GM12878 (cell line): Measurements from ENCODE around the gene CELSR1. TPM values are rescaled to one million over a fixed set of nuclear protein-coding genes. Genes with fewer than 3 reads are reported as not detected.

Source experiments
- ATAC-seq: fragments of 200-7000 bp; cut with Tn5 transposase; 3 replicates; pipeline ENCODE4 v1.9.1; 2020; ENCODE audit warnings: mild to moderate bottlenecking, moderate library complexity
- BruUV-seq: library from RNA; stranded (reverse); fragments of 400-500 nt; replicated peaks from 2 replicates; lab custom pipeline; 2021; lab: Mats Ljungman, UMichigan
- CTCF ChIA-PET: fragments of 300-600 bp; sonication (Branson Sonifier 250); formaldehyde crosslinking; extraction: SDS; loops from one replicate; lab custom pipeline; 2021; ENCODE audit warnings: inconsistent platforms; lab: Yijun Ruan, JAX
- POLR2A ChIA-PET: fragments of 350-600 bp; formaldehyde crosslinking; extraction: SDS; loops from one replicate; lab custom pipeline; 2021; ENCODE audit warnings: inconsistent platforms; lab: Charles Lee
- RAD21 ChIA-PET: fragments of 300-600 bp; sonication (Branson Sonifier 250); formaldehyde crosslinking; loops from one replicate; lab custom pipeline; 2023; ENCODE audit warnings: antibody characterized with exemption; ENCODE audit not compliant: unreplicated experiment; lab: Charles Lee
- SMC1A ChIA-PET: fragments of 300-600 bp; sonication (Branson Sonifier 250); formaldehyde crosslinking; loops from one replicate; lab custom pipeline; 2023; ENCODE audit not compliant: unreplicated experiment, uncharacterized antibody; lab: Charles Lee
- DNase-seq: peaks from one replicate; pipeline ENCODE4 v3.0.0-alpha.2; 2011; ENCODE audit warnings: low read depth, low spot score
- FAIRE-seq: peaks from 3 replicates; lab custom pipeline; 2011; peaks lifted over from hg19 to GRCh38; lab: Jason Lieb, UNC
- H2AFZ ChIP-seq: 2 replicates; pipeline ENCODE4 v1.6.0; 2011; ENCODE audit warnings: low read depth, low read length, control low read depth; ENCODE audit not compliant: control insufficient read depth
- H3K27ac ChIP-seq: 2 replicates; pipeline ENCODE4 v1.5.1; 2011; ENCODE audit warnings: control low read depth; ENCODE audit not compliant: control insufficient read depth, insufficient read depth
- H3K27me3 ChIP-seq, 2 experiments: replicated peaks in 1 of 2; 2 replicates each; pipeline versions ENCODE4 v1.6.0 to v1.6.1; 2011; ENCODE audit warnings: low read length in 1 of 2; ENCODE audit not compliant: control insufficient read depth in 2 of 2, insufficient read depth in 2 of 2
- H3K36me3 ChIP-seq, 2 experiments: 2 replicates each; pipeline ENCODE4 v1.5.1; 2011; ENCODE audit warnings: low read length in 1 of 2; ENCODE audit not compliant: control insufficient read depth in 2 of 2, insufficient read depth in 2 of 2
- H3K4me1 ChIP-seq: 2 replicates; pipeline ENCODE4 v1.6.1; 2011; ENCODE audit warnings: mild to moderate bottlenecking, low read length, moderate library complexity, mixed read lengths; ENCODE audit not compliant: control insufficient read depth, insufficient read depth
- H3K4me2 ChIP-seq: 2 replicates; pipeline ENCODE4 v1.6.0; 2011; ENCODE audit warnings: control low read depth; ENCODE audit not compliant: control insufficient read depth, insufficient read depth
- H3K4me3 ChIP-seq: fragments of 200-600 bp; sonication (generic); 2 replicates; pipeline ENCODE4 v1.5.1; 2016
- H3K79me2 ChIP-seq: 2 replicates; pipeline ENCODE4 v1.6.0; 2011; ENCODE audit warnings: low read length; ENCODE audit not compliant: control insufficient read depth, insufficient read depth
- H3K9ac ChIP-seq: 2 replicates; pipeline ENCODE4 v1.8.0; 2011; ENCODE audit warnings: low read length, control low read depth, mixed read lengths; ENCODE audit not compliant: control insufficient read depth, insufficient read depth
- H3K9me3 ChIP-seq: replicated peaks from 3 replicates; pipeline ENCODE4 v1.5.1; 2011; ENCODE audit warnings: mild to moderate bottlenecking, low read length; ENCODE audit not compliant: control insufficient read depth, insufficient read depth
- H4K20me1 ChIP-seq: 2 replicates; pipeline ENCODE4 v1.6.0; 2011; ENCODE audit not compliant: control insufficient read depth, insufficient read depth
- LARP7 ChIP-seq: fragments of 450-650 bp; IDR thresholded peaks from 2 replicates; pipeline ENCODE4 v1.6.1; 2017; ENCODE audit warnings: mild to moderate bottlenecking
- MEF2A ChIP-seq: IDR thresholded peaks from 2 replicates; pipeline ENCODE4 v1.6.1; 2011; ENCODE audit warnings: low read depth, mild to moderate bottlenecking, low read length, moderate library complexity; ENCODE audit not compliant: insufficient read depth
- SMARCA5 ChIP-seq: fragments of 450-650 bp; IDR thresholded peaks from 2 replicates; pipeline ENCODE4 v1.6.1; 2017; ENCODE audit warnings: mild to moderate bottlenecking
- WRNIP1 ChIP-seq: IDR thresholded peaks from 2 replicates; pipeline ENCODE4 v1.6.1; 2011; ENCODE audit warnings: low read depth, low read length, improper control_type of control experiment, borderline replicate concordance
- WGBS: methylation state at CpG from one replicate; pipeline ENCODE4 v1.1.6; 2016; ENCODE audit warnings: low lambda C conversion rate; ENCODE audit not compliant: insufficient replicate concordance, insufficient coverage; ENCODE audit errors: missing lambda C conversion rate; 5-methylcytosine and 5-hydroxymethylcytosine counted together
- in situ Hi-C: fragments of 300-500 bp; cut with MboI; formaldehyde crosslinking; loops from 9 replicates; pipeline ENCODE4 v1.14.3; 2018; ENCODE audit warnings: mixed read lengths
- intact Hi-C: fragments of 100-400 bp; cut with micrococcal nuclease; formaldehyde crosslinking; loops from one replicate; pipeline ENCODE4 v1.14.2; 2022; ENCODE audit not compliant: unreplicated experiment
- polyA plus RNA-seq, 11 experiments: library from polyadenylated mRNA; depleted of rRNA in 4 of 11; unstranded in 6 of 11; stranded (reverse) in 5 of 11; fragments of >200 nt; fragmentation: Nextera tagmentation in 4 of 11; fragmentation: Illumina TruSeq in 1 of 11; extraction: Ambion mirVana in 4 of 11; extraction: Trizol in 1 of 11; gene quantifications; 1 replicate in 1 of 11; 2 replicates in 10 of 11; pipeline versions ENCODE4 v1.2.1 to v1.2.3, GENCODE V29; 2011 to 2016; ENCODE audit warnings: inconsistent platforms in 2 of 11, missing spikeins in 2 of 11, low read depth in 1 of 11
- total RNA-seq, 4 experiments: library from RNA; depleted of rRNA in 3 of 4; stranded (reverse); fragments of >200 nt in 3 of 4; fragmentation: Illumina TruSeq in 1 of 4; extraction: Trizol in 1 of 4; gene quantifications; 2 replicates each; pipeline versions ENCODE4 v1.2.1 to v1.2.3, GENCODE V29; 2013 to 2021
- TF ChIP-seq, protein P1 (sequence below): IDR thresholded peaks from 2 replicates; pipeline ENCODE4 v1.6.1; 2011; ENCODE audit warnings: mild to moderate bottlenecking, low read depth, low read length, moderate library complexity; ENCODE audit not compliant: insufficient replicate concordance
- TF ChIP-seq, protein P2 (sequence below): fragments of 450-650 bp; IDR thresholded peaks from 2 replicates; pipeline ENCODE4 v1.6.1; 2016; ENCODE audit warnings: mild to moderate bottlenecking, moderate library complexity, borderline replicate concordance
- TF ChIP-seq, protein P3 (sequence below): fragments of 450-650 bp; IDR thresholded peaks from 2 replicates; pipeline ENCODE4 v1.6.1; 2017; ENCODE audit warnings: low read depth, mild to moderate bottlenecking, moderate library complexity

The CELSR1 gene
- total and polyA plus RNA-seq, 10 of the 15 experiments (the other 5 are each of a cell fraction or from before 2014, with no cell fraction given): 0.05 to 1.7 (median 0.35) TPM; not detected in 2

DNA sequence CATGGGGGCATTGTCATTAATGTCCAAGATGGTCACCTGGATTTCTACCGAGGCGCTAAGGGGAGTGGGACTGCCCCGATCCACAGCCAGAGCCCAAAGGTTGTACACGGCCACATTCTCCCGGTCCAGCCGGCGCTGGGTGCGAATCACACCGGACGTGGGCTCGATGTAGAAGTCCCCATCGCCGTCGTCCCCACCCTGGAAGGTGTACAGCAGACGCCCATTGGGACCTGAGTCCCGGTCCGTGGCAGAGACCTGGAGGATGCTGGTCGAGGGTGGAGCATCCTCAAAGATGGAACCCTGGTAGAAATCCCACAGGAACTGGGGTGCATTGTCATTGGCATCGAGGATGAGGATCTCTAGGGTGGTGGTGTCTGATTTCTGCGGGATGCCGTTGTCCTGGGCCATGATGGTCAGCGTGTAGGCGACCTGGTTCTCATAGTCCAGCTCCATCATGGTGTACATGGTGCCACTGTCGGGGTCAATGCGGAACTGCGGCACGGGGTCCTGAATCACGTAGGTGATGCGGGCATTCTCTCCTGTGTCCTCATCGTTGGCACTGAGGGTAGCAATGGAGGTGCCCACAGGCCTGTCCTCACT lies 3.1 kb downstream of the CELSR1 start:
- H2AFZ ChIP-seq: no peak overlapping the region
- TF ChIP-seq SMARCA5: no peak
- TF ChIP-seq, protein P1, sequence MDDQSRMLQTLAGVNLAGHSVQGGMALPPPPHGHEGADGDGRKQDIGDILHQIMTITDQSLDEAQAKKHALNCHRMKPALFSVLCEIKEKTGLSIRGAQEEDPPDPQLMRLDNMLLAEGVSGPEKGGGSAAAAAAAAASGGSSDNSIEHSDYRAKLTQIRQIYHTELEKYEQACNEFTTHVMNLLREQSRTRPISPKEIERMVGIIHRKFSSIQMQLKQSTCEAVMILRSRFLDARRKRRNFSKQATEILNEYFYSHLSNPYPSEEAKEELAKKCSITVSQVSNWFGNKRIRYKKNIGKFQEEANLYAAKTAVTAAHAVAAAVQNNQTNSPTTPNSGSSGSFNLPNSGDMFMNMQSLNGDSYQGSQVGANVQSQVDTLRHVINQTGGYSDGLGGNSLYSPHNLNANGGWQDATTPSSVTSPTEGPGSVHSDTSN: no peak
- no peak for TF ChIP-seq WRNIP1
- TF ChIP-seq MEF2A: no peak
- no peak for TF ChIP-seq LARP7
- TF ChIP-seq, protein P2, sequence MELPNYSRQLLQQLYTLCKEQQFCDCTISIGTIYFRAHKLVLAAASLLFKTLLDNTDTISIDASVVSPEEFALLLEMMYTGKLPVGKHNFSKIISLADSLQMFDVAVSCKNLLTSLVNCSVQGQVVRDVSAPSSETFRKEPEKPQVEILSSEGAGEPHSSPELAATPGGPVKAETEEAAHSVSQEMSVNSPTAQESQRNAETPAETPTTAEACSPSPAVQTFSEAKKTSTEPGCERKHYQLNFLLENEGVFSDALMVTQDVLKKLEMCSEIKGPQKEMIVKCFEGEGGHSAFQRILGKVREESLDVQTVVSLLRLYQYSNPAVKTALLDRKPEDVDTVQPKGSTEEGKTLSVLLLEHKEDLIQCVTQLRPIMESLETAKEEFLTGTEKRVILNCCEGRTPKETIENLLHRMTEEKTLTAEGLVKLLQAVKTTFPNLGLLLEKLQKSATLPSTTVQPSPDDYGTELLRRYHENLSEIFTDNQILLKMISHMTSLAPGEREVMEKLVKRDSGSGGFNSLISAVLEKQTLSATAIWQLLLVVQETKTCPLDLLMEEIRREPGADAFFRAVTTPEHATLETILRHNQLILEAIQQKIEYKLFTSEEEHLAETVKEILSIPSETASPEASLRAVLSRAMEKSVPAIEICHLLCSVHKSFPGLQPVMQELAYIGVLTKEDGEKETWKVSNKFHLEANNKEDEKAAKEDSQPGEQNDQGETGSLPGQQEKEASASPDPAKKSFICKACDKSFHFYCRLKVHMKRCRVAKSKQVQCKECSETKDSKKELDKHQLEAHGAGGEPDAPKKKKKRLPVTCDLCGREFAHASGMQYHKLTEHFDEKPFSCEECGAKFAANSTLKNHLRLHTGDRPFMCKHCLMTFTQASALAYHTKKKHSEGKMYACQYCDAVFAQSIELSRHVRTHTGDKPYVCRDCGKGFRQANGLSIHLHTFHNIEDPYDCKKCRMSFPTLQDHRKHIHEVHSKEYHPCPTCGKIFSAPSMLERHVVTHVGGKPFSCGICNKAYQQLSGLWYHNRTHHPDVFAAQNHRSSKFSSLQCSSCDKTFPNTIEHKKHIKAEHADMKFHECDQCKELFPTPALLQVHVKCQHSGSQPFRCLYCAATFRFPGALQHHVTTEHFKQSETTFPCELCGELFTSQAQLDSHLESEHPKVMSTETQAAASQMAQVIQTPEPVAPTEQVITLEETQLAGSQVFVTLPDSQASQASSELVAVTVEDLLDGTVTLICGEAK: no peak
- TF ChIP-seq, protein P3, sequence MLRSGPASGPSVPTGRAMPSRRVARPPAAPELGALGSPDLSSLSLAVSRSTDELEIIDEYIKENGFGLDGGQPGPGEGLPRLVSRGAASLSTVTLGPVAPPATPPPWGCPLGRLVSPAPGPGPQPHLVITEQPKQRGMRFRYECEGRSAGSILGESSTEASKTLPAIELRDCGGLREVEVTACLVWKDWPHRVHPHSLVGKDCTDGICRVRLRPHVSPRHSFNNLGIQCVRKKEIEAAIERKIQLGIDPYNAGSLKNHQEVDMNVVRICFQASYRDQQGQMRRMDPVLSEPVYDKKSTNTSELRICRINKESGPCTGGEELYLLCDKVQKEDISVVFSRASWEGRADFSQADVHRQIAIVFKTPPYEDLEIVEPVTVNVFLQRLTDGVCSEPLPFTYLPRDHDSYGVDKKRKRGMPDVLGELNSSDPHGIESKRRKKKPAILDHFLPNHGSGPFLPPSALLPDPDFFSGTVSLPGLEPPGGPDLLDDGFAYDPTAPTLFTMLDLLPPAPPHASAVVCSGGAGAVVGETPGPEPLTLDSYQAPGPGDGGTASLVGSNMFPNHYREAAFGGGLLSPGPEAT: no peak
- no peak overlapping the region for H3K27ac ChIP-seq
- intact Hi-C loops (no loop called here), in situ Hi-C loops (no loop called here)
- BruUV-seq: no TSS peak
- DNase-seq (no peak), FAIRE-seq (no peak), ATAC-seq (no peak)
- H3K27me3 ChIP-seq: peaks cover 0 to 10% of the 10 kb centered on the region in 2 experiments; a peak in 2 of 4 replicates
- RAD21 ChIA-PET: interaction anchor here (0.5 kb wide), 1 partner anchor 20 kb away, joined by 3 read pairs; no protein-coding TSS in a partner anchor
- no peak overlapping the region for H3K4me3 ChIP-seq
- SMC1A ChIA-PET: no interaction called here
- no peaks in the 10 kb centered on the region for H3K4me1 ChIP-seq
- H3K4me2 ChIP-seq: no peak overlapping the region
- 78% methylated on average over 29 of the region's 30 CpGs for WGBS
- H4K20me1 ChIP-seq: no peaks in the 10 kb centered on the region
- no peaks in the 10 kb centered on the region for H3K79me2 ChIP-seq
- POLR2A ChIA-PET: no interaction called here
- no peaks in the 10 kb centered on the region; the same call in 2 of the 3 replicates for H3K9me3 ChIP-seq
- CTCF ChIA-PET: no interaction called here
- no peaks in the 10 kb centered on the region for H3K36me3 ChIP-seq
- no peak overlapping the region for H3K9ac ChIP-seq
